ENCODE data around the gene TMEM260. TPM values are rescaled to one million over a fixed set of nuclear protein-coding genes. Genes with fewer than 3 reads are reported as not detected.
A peak's percentile ranks its signal among the peaks of the same experiment; 100 is the strongest.

The TMEM260 gene
- total RNA-seq, 1 experiment from 2014 or later, result 20.0 TPM

- Histone ChIP-seq H3K23me2 (ENCODE audit: insufficient read length, low read depth, low read length, poor library complexity, severe bottlenecking) (no peaks in the 10 kb centered on the region), H3K4me1 (ENCODE audit: insufficient read depth, low read length) (no peaks in the 10 kb centered on the region; the same call in 1 of the 2 replicates), H3T11ph (ENCODE audit: low read length) (no peak overlapping the region), H2BK5ac (ENCODE audit: insufficient read length, low read length) (no peak overlapping the region), H3K79me1 (ENCODE audit: insufficient read depth, low read depth, low read length, poor library complexity, severe bottlenecking) (no peaks in the 10 kb centered on the region), H3K27ac (ENCODE audit: insufficient read length, low read depth, low read length) (no peak overlapping the region), H3K9ac (ENCODE audit: extremely low read depth, insufficient read length, low read length) (no peak overlapping the region), H4K5ac (ENCODE audit: insufficient read length, low read depth, low read length) (no peak overlapping the region), H2AK5ac (ENCODE audit: insufficient read length, low read length) (no peak overlapping the region), H4K8ac (replicated peaks; ENCODE audit: insufficient read length, low read depth, low read length) (no peak overlapping the region), H4K91ac (ENCODE audit: insufficient read length, low read depth, low read length) (no peak overlapping the region), H2BK120ac (ENCODE audit: low read depth, low read length, poor library complexity, severe bottlenecking) (no peak overlapping the region), H2BK20ac (ENCODE audit: low read depth, low read length, poor library complexity, severe bottlenecking) (no peak overlapping the region), H2AFZ (ENCODE audit: low read length) (no peak overlapping the region), H3K23ac (ENCODE audit: insufficient read length, low read depth, low read length) (no peak overlapping the region), H3K4me2 (ENCODE audit: insufficient read depth, insufficient read length, low read length) (no peak overlapping the region), H3K18ac (ENCODE audit: insufficient read length, low read depth, low read length) (no peak overlapping the region), H3K4ac (ENCODE audit: low read depth, low read length) (no peak overlapping the region), H2BK15ac (ENCODE audit: low read depth, low read length) (no peak overlapping the region), H3K27me3 (ENCODE audit: insufficient read depth, low read length) (no peaks in the 10 kb centered on the region), H3K79me2 (ENCODE audit: insufficient read depth, low read length) (no peaks in the 10 kb centered on the region), H3K56ac (ENCODE audit: insufficient read length, low read depth, low read length) (no peak overlapping the region), H3K14ac (ENCODE audit: insufficient read depth, low read length) (no peak overlapping the region), H4K20me1 (ENCODE audit: control insufficient read depth, insufficient read depth, insufficient read length) (no peaks in the 10 kb centered on the region), H3K9me3 (ENCODE audit: control insufficient read depth, low read depth, low read length) (no peaks in the 10 kb centered on the region), H2BK12ac (ENCODE audit: insufficient read length, low read depth, low read length) (no peak overlapping the region)
- peak overlapping the region in 1 of 3 experiments; percentile 83; a peak in 2 of 7 replicates for H3K27ac Mint-ChIP-seq
- peaks cover 0 to 14% (median 7%) of the 10 kb centered on the region in 3 experiments; a peak in 4 of 7 replicates for H3K36me3 Mint-ChIP-seq (ENCODE audit: insufficient read depth in 1 of 3, low read depth in 3 of 3)
- no CpG with 5 or more reads among the region's 6 CpGs for WGBS (ENCODE audit: extremely low coverage, insufficient read length, low lambda C conversion rate)
- H3K9me3 Mint-ChIP-seq, result peaks cover 3 to 11% of the 10 kb centered on the region in 2 experiments; a peak in 3 of 5 replicates
- no peak for DNase-seq
- TF ChIP-seq, protein P1, sequence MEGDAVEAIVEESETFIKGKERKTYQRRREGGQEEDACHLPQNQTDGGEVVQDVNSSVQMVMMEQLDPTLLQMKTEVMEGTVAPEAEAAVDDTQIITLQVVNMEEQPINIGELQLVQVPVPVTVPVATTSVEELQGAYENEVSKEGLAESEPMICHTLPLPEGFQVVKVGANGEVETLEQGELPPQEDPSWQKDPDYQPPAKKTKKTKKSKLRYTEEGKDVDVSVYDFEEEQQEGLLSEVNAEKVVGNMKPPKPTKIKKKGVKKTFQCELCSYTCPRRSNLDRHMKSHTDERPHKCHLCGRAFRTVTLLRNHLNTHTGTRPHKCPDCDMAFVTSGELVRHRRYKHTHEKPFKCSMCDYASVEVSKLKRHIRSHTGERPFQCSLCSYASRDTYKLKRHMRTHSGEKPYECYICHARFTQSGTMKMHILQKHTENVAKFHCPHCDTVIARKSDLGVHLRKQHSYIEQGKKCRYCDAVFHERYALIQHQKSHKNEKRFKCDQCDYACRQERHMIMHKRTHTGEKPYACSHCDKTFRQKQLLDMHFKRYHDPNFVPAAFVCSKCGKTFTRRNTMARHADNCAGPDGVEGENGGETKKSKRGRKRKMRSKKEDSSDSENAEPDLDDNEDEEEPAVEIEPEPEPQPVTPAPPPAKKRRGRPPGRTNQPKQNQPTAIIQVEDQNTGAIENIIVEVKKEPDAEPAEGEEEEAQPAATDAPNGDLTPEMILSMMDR (conservative IDR thresholded peaks at IDR 0.05), result no peak
- no peak overlapping the region for H3K4me3 Mint-ChIP-seq
- H3K4me1 Mint-ChIP-seq, result peaks cover 38% of the 10 kb centered on the region in 2 experiments
- peaks cover 20% of the 10 kb centered on the region for H3K27me3 Mint-ChIP-seq (ENCODE audit: low read depth)
These were observed 81.2 kb downstream of the TMEM260 start for GRCh38 chr14:56660677-56661389.

Measured in H9 (cell line).